ENCODE results near the gene ATP6V0D1.
"Not testable (repeated sequence)": the region's sequence is repeated elsewhere in the genome, so short reads cannot be mapped to it uniquely, and the experiment has no call there.

Gene ATP6V0D1

GRCh38 chr16:67480833-67481560 lies at the start of gene ATP6V0D1:
ATP6V0D1 (minus strand) TSS chr16:67481157; CDS start chr16:67481086, 71 bp downstream.
- DNase-seq: peak; percentile 93

GRCh38 chr16:67530013-67530939 lies 49.3 kb upstream of the ATP6V0D1 start:
- peak; percentile 19 for DNase-seq

GRCh38 chr16:67529582-67530012 lies 48.6 kb upstream of the ATP6V0D1 start:
- DNase-seq: no peak

- DNase-seq: no peak
Measured at GRCh38 chr16:67528870-67529581, 48.1 kb upstream of the ATP6V0D1 start.

- DNase-seq: no peak
Measured at GRCh38 chr16:67528222-67528869, 47.4 kb upstream of the ATP6V0D1 start, which contains the start of gene RIPOR1. RIPOR1 (plus strand) TSS chr16:67528829; CDS start chr16:67538447, 9,618 bp downstream.

- DNase-seq: no peak
Measured at GRCh38 chr16:67526149-67526791, 45.3 kb upstream of the ATP6V0D1 start.

GRCh38 chr16:67525176-67525860 lies 44.4 kb upstream of the ATP6V0D1 start:
- DNase-seq: no peak

GRCh38 chr16:67521095-67521804 lies 40.3 kb upstream of the ATP6V0D1 start:
- DNase-seq: peak; percentile 90

GRCh38 chr16:67519242-67519641 lies 38.3 kb upstream of the ATP6V0D1 start:
- DNase-seq: no peak

GRCh38 chr16:67518676-67519075 lies 37.7 kb upstream of the ATP6V0D1 start:
- no peak for DNase-seq

- DNase-seq: no peak
Measured at GRCh38 chr16:67517661-67518423, 36.9 kb upstream of the ATP6V0D1 start.

- no peak for DNase-seq
Measured at GRCh38 chr16:67517155-67517445, 36.1 kb upstream of the ATP6V0D1 start.

- DNase-seq: no peak
Measured at GRCh38 chr16:67516296-67517154, 35.6 kb upstream of the ATP6V0D1 start.

GRCh38 chr16:67514382-67514828 lies 33.4 kb upstream of the ATP6V0D1 start:
- peak; percentile 29 for DNase-seq

- DNase-seq: not testable (repeated sequence)
Measured at GRCh38 chr16:67513892-67514291, 32.9 kb upstream of the ATP6V0D1 start.

- DNase-seq: no peak
Measured at GRCh38 chr16:67509016-67509415, 28.1 kb upstream of the ATP6V0D1 start.

- no peak for DNase-seq
Measured at GRCh38 chr16:67506468-67506867, 25.5 kb upstream of the ATP6V0D1 start.

- no peak for DNase-seq
Measured at GRCh38 chr16:67504031-67505021, 23.4 kb upstream of the ATP6V0D1 start.
